H1 (cell line): ENCODE data around the gene PARD3. TPM values are rescaled to one million over a fixed set of nuclear protein-coding genes. Genes with fewer than 3 reads are reported as not detected.
A peak's percentile ranks its signal among the peaks of the same experiment; 100 is the strongest.

ENCODE experiments used
- BCL11A ChIP-seq, 2 experiments: IDR thresholded peaks; one replicate each; pipeline ENCODE4 v1.6.1; 2011; ENCODE audit warnings: low read depth in 2 of 2, low read length in 2 of 2, mild to moderate bottlenecking in 2 of 2
- CTCF ChIP-seq, 3 experiments: IDR thresholded peaks; 1 replicate in 2 of 3; 2 replicates in 1 of 3; pipeline versions ENCODE4 v1.5.1 to v1.6.1; 2011; ENCODE audit warnings: low read length in 3 of 3, mild to moderate bottlenecking in 3 of 3, inconsistent platforms in 2 of 3, low read depth in 1 of 3, moderate library complexity in 1 of 3; ENCODE audit not compliant: insufficient read depth in 1 of 3; ENCODE audit errors: control extremely low read depth in 1 of 3
- EGR1 ChIP-seq: IDR thresholded peaks from 2 replicates; pipeline ENCODE4 v1.6.1; 2011; ENCODE audit warnings: low read depth, low read length, borderline replicate concordance
- EZH2 ChIP-seq: fragments of 200-600 bp; sonication (generic); IDR thresholded peaks from 2 replicates; pipeline ENCODE4 v1.7.1; 2012; ENCODE audit warnings: low read depth, mild to moderate bottlenecking, moderate library complexity, low read length, inconsistent platforms; ENCODE audit not compliant: severe bottlenecking
- GABPA ChIP-seq: IDR thresholded peaks from 2 replicates; pipeline ENCODE4 v1.6.1; 2011; ENCODE audit warnings: mild to moderate bottlenecking, low read length, moderate library complexity, borderline replicate concordance; ENCODE audit not compliant: insufficient read depth
- JUN ChIP-seq: IDR thresholded peaks from 2 replicates; pipeline ENCODE4 v1.6.1; 2011; ENCODE audit warnings: low read depth, mild to moderate bottlenecking, improper control_type of control experiment, low read length
- KDM5A ChIP-seq: fragments of 200-600 bp; IDR thresholded peaks from 2 replicates; pipeline ENCODE4 v1.7.1; 2012; ENCODE audit warnings: mild to moderate bottlenecking, low read length, inconsistent platforms, mixed read lengths
- RBBP5 ChIP-seq: IDR thresholded peaks from 2 replicates; pipeline ENCODE4 v1.7.1; 2012; ENCODE audit warnings: low read depth, mild to moderate bottlenecking, inconsistent platforms, low read length, moderate library complexity, borderline replicate concordance
- SAP30 ChIP-seq: fragments of 300-600 bp; sonication (generic); IDR thresholded peaks from 2 replicates; pipeline ENCODE4 v1.7.1; 2012; ENCODE audit warnings: low read length, moderate library complexity, mild to moderate bottlenecking, inconsistent platforms; ENCODE audit not compliant: insufficient read depth, insufficient replicate concordance
- SP2 ChIP-seq: IDR thresholded peaks from 2 replicates; pipeline ENCODE4 v1.6.1; 2012; ENCODE audit warnings: mild to moderate bottlenecking, low read length, inconsistent platforms
- TCF12 ChIP-seq: IDR thresholded peaks from 2 replicates; pipeline ENCODE4 v1.6.1; 2011; ENCODE audit warnings: low read depth, mild to moderate bottlenecking, low read length
- USF2 ChIP-seq: IDR thresholded peaks from 2 replicates; pipeline ENCODE4 v1.6.1; 2011; ENCODE audit warnings: low read length, improper control_type of control experiment
- polyA plus RNA-seq, 7 experiments: library from polyadenylated mRNA; depleted of rRNA in 3 of 7; stranded (reverse) in 5 of 7; unstranded in 2 of 7; fragments of >200 nt in 5 of 7; fragments of 200-250 nt in 2 of 7; gene quantifications; 1 replicate in 5 of 7; 2 replicates in 1 of 7; 4 replicates in 1 of 7; pipeline versions ENCODE4 v1.2.1 to v1.2.3, GENCODE V29; 2011 to 2013; ENCODE audit warnings: missing spikeins in 2 of 7, mixed read lengths in 2 of 7
- total RNA-seq: library from RNA; stranded (reverse); fragmentation: NEBNext Ultra II Directional; extraction: Animal tissue kit (Norgen Biotek cat#: 25700); gene quantifications from 2 replicates; pipeline ENCODE4 v1.2.1, GENCODE V29; 2021

PARD3 gene
- total and polyA plus RNA-seq, 2 of the 8 experiments (the other 6 are each of a cell fraction or from before 2014, with no cell fraction given): 19.7 to 49.1 TPM

GRCh38 chr10:34815185-34816084, at the start of gene PARD3 (continued):
- TF ChIP-seq CTCF (IDR thresholded peaks at IDR 0.05; ENCODE audit: control extremely low read depth in 1 of 3, insufficient read depth in 1 of 3, low read depth in 1 of 3, low read length in 3 of 3) (peak in 1 of 3 experiments; percentile 2; a peak in 1 of 4 replicates), SAP30 (no peak), USF2 (no peak), SP2 (no peak), JUN (no peak), TCF12 (no peak), GABPA (no peak), BCL11A (IDR thresholded peaks at IDR 0.05; ENCODE audit: low read depth in 2 of 2, low read length in 2 of 2) (no peak), EZH2 (no peak), RBBP5 (peak; percentile 30; the same call in 1 of the 2 replicates), KDM5A (no peak), EGR1 (no peak)
